IMR-90 (cell line): Measurements from ENCODE around the gene SELENOT.

Source experiments
- BHLHE40 ChIP-seq: fragments of 150-350 bp; IDR thresholded peaks from 2 replicates; pipeline ENCODE4 v1.6.1; 2016; ENCODE audit warnings: mild to moderate bottlenecking, low read depth, low read length
- CEBPB ChIP-seq: IDR thresholded peaks from 2 replicates; pipeline ENCODE4 v1.6.1; 2012; ENCODE audit warnings: low read depth, low read length, improper control_type of control experiment
- CHD1 ChIP-seq: IDR thresholded peaks from 2 replicates; pipeline ENCODE4 v1.6.1; 2012; ENCODE audit warnings: low read depth, low read length, improper control_type of control experiment
- MAFK ChIP-seq: IDR thresholded peaks from 2 replicates; pipeline ENCODE4 v1.6.1; 2012; ENCODE audit warnings: low read depth, low read length, improper control_type of control experiment
- MXI1 ChIP-seq: IDR thresholded peaks from 2 replicates; pipeline ENCODE4 v1.6.1; 2012; ENCODE audit warnings: low read depth, mild to moderate bottlenecking, low read length, moderate library complexity, borderline replicate concordance
- POLR2A ChIP-seq: IDR thresholded peaks from 2 replicates; pipeline ENCODE4 v1.6.1; 2012; ENCODE audit warnings: mild to moderate bottlenecking, low read depth, low read length
- RAD21 ChIP-seq: IDR thresholded peaks from 2 replicates; pipeline ENCODE4 v1.6.1; 2012; ENCODE audit warnings: low read length, improper control_type of control experiment
- RCOR1 ChIP-seq: IDR thresholded peaks from 2 replicates; pipeline ENCODE4 v1.6.1; 2012; ENCODE audit warnings: mild to moderate bottlenecking, low read length, improper control_type of control experiment; ENCODE audit not compliant: insufficient replicate concordance
- RFX5 ChIP-seq: IDR thresholded peaks from 2 replicates; pipeline ENCODE4 v1.8.0; 2012; ENCODE audit warnings: low read depth, mild to moderate bottlenecking, low read length, moderate library complexity
- SMC3 ChIP-seq: fragments of 150-350 bp; IDR thresholded peaks from 2 replicates; pipeline ENCODE4 v1.6.1; 2016; ENCODE audit warnings: low read depth, mild to moderate bottlenecking, antibody characterized with exemption, low read length, moderate library complexity
- USF2 ChIP-seq: fragments of 150-350 bp; IDR thresholded peaks from 2 replicates; pipeline ENCODE4 v1.6.1; 2017; ENCODE audit warnings: mild to moderate bottlenecking, antibody characterized with exemption, low read length, low read depth
- TF ChIP-seq, protein P1 (sequence below): conservative IDR thresholded peaks from 2 replicates; pipeline ENCODE4 v1.5.1; 2012; ENCODE audit warnings: mild to moderate bottlenecking, low read depth, low read length, improper control_type of control experiment

GRCh38 chr3:150612494-150612893 is 9.4 kb downstream of the SELENOT start:
- TF ChIP-seq, protein P1, sequence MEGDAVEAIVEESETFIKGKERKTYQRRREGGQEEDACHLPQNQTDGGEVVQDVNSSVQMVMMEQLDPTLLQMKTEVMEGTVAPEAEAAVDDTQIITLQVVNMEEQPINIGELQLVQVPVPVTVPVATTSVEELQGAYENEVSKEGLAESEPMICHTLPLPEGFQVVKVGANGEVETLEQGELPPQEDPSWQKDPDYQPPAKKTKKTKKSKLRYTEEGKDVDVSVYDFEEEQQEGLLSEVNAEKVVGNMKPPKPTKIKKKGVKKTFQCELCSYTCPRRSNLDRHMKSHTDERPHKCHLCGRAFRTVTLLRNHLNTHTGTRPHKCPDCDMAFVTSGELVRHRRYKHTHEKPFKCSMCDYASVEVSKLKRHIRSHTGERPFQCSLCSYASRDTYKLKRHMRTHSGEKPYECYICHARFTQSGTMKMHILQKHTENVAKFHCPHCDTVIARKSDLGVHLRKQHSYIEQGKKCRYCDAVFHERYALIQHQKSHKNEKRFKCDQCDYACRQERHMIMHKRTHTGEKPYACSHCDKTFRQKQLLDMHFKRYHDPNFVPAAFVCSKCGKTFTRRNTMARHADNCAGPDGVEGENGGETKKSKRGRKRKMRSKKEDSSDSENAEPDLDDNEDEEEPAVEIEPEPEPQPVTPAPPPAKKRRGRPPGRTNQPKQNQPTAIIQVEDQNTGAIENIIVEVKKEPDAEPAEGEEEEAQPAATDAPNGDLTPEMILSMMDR, result no peak
- TF ChIP-seq MXI1 (no peak), CHD1 (no peak), POLR2A (no peak), CEBPB (no peak), RFX5 (no peak), USF2 (no peak), RCOR1 (no peak), RAD21 (no peak), BHLHE40 (no peak), MAFK (no peak), SMC3 (no peak)
